Fibroblast of villous mesenchyme (primary cell): ENCODE measurements around the gene SLC25A48. TPM values are rescaled to one million over a fixed set of nuclear protein-coding genes. Genes with fewer than 3 reads are reported as not detected.

Experiments used
- DNase-seq: peaks from one replicate; pipeline ENCODE4 v3.0.0-alpha.2; 2010; ENCODE audit warnings: low read depth
- H3K4me3 ChIP-seq: 2 replicates; pipeline ENCODE4 v1.5.1; 2011; ENCODE audit warnings: low read depth, mild to moderate bottlenecking, low read length
- CTCF ChIP-seq: IDR thresholded peaks from 2 replicates; pipeline ENCODE4 v1.5.1; 2012; ENCODE audit warnings: low read depth, mild to moderate bottlenecking, low read length; ENCODE audit not compliant: insufficient read depth
- total RNA-seq: library from RNA; depleted of rRNA; stranded (reverse); fragments of >200 nt; gene quantifications from 2 replicates; pipeline ENCODE4 v1.2.3, GENCODE V29; 2012

The SLC25A48 gene
- total RNA-seq, 1 donor, result not detected

GRCh38 chr5:135874461-135874860, 40.0 kb downstream of the SLC25A48 start:
- H3K4me3 ChIP-seq, result no peak overlapping the region
- DNase-seq, result no peak
- no peak for TF ChIP-seq CTCF

GRCh38 chr5:135875567-135875966, 41.1 kb downstream of the SLC25A48 start:
- TF ChIP-seq CTCF, result no peak
- no peak overlapping the region for H3K4me3 ChIP-seq
- DNase-seq, result no peak

GRCh38 chr5:135876146-135876545, 41.7 kb downstream of the SLC25A48 start:
- TF ChIP-seq CTCF, result no peak
- no peak for DNase-seq
- no peak overlapping the region for H3K4me3 ChIP-seq

- no peak for TF ChIP-seq CTCF
- DNase-seq, result no peak
- H3K4me3 ChIP-seq, result no peak overlapping the region
Measured at GRCh38 chr5:135877570-135878155, 43.2 kb downstream of the SLC25A48 start.

- no peak for DNase-seq
- TF ChIP-seq CTCF, result no peak
- no peak overlapping the region for H3K4me3 ChIP-seq
Measured at GRCh38 chr5:135878156-135878620, 43.7 kb downstream of the SLC25A48 start.

- DNase-seq, result no peak
- no peak overlapping the region for H3K4me3 ChIP-seq
- TF ChIP-seq CTCF, result no peak
Measured at GRCh38 chr5:135879591-135879990, 45.1 kb downstream of the SLC25A48 start.

- peak; percentile 31 for TF ChIP-seq CTCF
- DNase-seq, result no peak
- H3K4me3 ChIP-seq, result no peak overlapping the region
Measured at GRCh38 chr5:135880278-135880677, 45.8 kb downstream of the SLC25A48 start.
